ENCODE data around the gene CENPA.
"Not testable (repeated sequence)": the region's sequence is repeated elsewhere in the genome, so short reads cannot be mapped to it uniquely, and the experiment has no call there.

The CENPA gene

GRCh38 chr2:26793518-26793917, 7.7 kb downstream of the CENPA start:
- DNase-seq (ENCODE audit: low spot score), result no peak

- DNase-seq (ENCODE audit: low spot score), result not testable (repeated sequence)
Observed at GRCh38 chr2:26795135-26795534, 9.3 kb downstream of the CENPA start.

GRCh38 chr2:26801328-26801727, 15.5 kb downstream of the CENPA start:
- no peak for DNase-seq (ENCODE audit: low spot score)

- no peak for DNase-seq (ENCODE audit: low spot score)
Observed at GRCh38 chr2:26801796-26802195, 15.9 kb downstream of the CENPA start.

GRCh38 chr2:26805241-26805676, 19.4 kb downstream of the CENPA start:
- peak; percentile 60 for DNase-seq (ENCODE audit: low spot score)

- DNase-seq (ENCODE audit: low spot score), result peak; percentile 40
Observed at GRCh38 chr2:26807788-26808460, 22.1 kb downstream of the CENPA start.

- no peak for DNase-seq (ENCODE audit: low spot score)
Observed at GRCh38 chr2:26809211-26809610, 23.4 kb downstream of the CENPA start.

GRCh38 chr2:26809876-26810577, 24.2 kb downstream of the CENPA start:
- no peak for DNase-seq (ENCODE audit: low spot score)

GRCh38 chr2:26811261-26811660, 25.4 kb downstream of the CENPA start:
- no peak for DNase-seq (ENCODE audit: low spot score)

- no peak for DNase-seq (ENCODE audit: low spot score)
Observed at GRCh38 chr2:26811791-26812694, 26.2 kb downstream of the CENPA start.

- no peak for DNase-seq (ENCODE audit: low spot score)
Observed at GRCh38 chr2:26812731-26813130, 26.9 kb downstream of the CENPA start.

- DNase-seq (ENCODE audit: low spot score), result not testable (repeated sequence)
Observed at GRCh38 chr2:26814072-26814765, 28.4 kb downstream of the CENPA start.

- DNase-seq (ENCODE audit: low spot score), result no peak
Observed at GRCh38 chr2:26816893-26817292, 31.0 kb downstream of the CENPA start.

GRCh38 chr2:26818255-26818654, 32.4 kb downstream of the CENPA start:
- no peak for DNase-seq (ENCODE audit: low spot score)

- no peak for DNase-seq (ENCODE audit: low spot score)
Observed at GRCh38 chr2:26818972-26819371, 33.1 kb downstream of the CENPA start.

- no peak for DNase-seq (ENCODE audit: low spot score)
Observed at GRCh38 chr2:26820932-26821331, 35.1 kb downstream of the CENPA start.

- DNase-seq (ENCODE audit: low spot score), result no peak
Observed at GRCh38 chr2:26822877-26823276, 37.0 kb downstream of the CENPA start.

GRCh38 chr2:26838121-26838906, 52.5 kb downstream of the CENPA start:
- no peak for DNase-seq (ENCODE audit: low spot score)

GRCh38 chr2:26840937-26841610, 55.2 kb downstream of the CENPA start:
- no peak for DNase-seq (ENCODE audit: low spot score)

- DNase-seq (ENCODE audit: low spot score), result no peak
Observed at GRCh38 chr2:26843041-26843440, 57.2 kb downstream of the CENPA start.
